ENCODE data around the gene ADAP2. TPM values are rescaled to one million over a fixed set of nuclear protein-coding genes. Genes with fewer than 3 reads are reported as not detected.

Gene ADAP2
- total RNA-seq, 1 donor from 2014 or later, result 0.89 TPM

DNA sequence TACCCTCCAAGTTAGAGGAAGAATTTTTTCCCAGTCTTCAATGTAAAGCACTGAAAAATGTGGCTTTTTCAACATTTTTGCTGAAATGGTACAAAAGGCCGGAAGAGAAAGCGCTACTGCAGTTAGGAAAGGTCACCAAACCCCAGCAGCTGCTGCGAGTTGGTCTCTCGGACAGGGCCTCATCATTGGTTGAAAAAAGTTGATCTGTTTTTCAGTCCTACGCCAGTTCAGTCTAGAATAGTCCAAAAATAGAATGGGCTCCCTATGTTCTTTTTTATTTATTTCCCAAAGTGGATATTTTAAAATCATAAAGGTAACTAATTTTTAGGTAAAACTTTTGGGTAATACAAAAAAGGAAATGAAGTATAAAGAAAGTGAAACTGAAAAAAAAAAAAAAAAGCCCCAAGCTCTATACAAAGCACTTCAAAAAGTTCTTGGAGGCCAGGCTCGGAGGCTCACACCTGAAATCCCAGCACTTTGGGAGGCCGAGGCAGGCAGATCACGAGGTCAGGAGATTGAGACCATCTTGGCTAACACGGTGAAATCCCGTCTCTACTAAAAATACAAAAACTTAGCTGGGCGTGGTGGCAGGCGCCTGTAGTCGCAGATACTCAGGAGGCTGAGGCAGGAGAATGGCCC is 17.4 kb downstream of the ADAP2 start:
- H3K27me3 ChIP-seq (ENCODE audit: insufficient read depth, low read length), result peaks cover 3% of the 10 kb centered on the region
- H3K79me2 ChIP-seq (ENCODE audit: insufficient read depth, low read length), result no peaks in the 10 kb centered on the region
- no peak for DNase-seq (ENCODE audit: low read depth)
- H3K27ac ChIP-seq (ENCODE audit: low read depth, low read length), result no peak overlapping the region
- no peak overlapping the region for H3K4me3 Mint-ChIP-seq (ENCODE audit: unreplicated experiment)
- no peak overlapping the region for H3K9ac ChIP-seq (ENCODE audit: low read length)
- no peaks in the 10 kb centered on the region for H3K9me3 ChIP-seq (ENCODE audit: insufficient read depth, low read depth, low read length)
- no peaks in the 10 kb centered on the region for H3K4me1 ChIP-seq (ENCODE audit: insufficient read depth, low read length)
- no peak overlapping the region for H2AFZ ChIP-seq (ENCODE audit: low read depth, low read length)
- peaks cover 2% of the 10 kb centered on the region for H3K4me1 Mint-ChIP-seq (ENCODE audit: low read depth, unreplicated experiment)
- H3K27me3 Mint-ChIP-seq (ENCODE audit: low read depth, unreplicated experiment), result peaks cover 12% of the 10 kb centered on the region
- H3K9me3 Mint-ChIP-seq (ENCODE audit: unreplicated experiment), result no peaks in the 10 kb centered on the region
- TF ChIP-seq, protein P1, sequence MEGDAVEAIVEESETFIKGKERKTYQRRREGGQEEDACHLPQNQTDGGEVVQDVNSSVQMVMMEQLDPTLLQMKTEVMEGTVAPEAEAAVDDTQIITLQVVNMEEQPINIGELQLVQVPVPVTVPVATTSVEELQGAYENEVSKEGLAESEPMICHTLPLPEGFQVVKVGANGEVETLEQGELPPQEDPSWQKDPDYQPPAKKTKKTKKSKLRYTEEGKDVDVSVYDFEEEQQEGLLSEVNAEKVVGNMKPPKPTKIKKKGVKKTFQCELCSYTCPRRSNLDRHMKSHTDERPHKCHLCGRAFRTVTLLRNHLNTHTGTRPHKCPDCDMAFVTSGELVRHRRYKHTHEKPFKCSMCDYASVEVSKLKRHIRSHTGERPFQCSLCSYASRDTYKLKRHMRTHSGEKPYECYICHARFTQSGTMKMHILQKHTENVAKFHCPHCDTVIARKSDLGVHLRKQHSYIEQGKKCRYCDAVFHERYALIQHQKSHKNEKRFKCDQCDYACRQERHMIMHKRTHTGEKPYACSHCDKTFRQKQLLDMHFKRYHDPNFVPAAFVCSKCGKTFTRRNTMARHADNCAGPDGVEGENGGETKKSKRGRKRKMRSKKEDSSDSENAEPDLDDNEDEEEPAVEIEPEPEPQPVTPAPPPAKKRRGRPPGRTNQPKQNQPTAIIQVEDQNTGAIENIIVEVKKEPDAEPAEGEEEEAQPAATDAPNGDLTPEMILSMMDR (IDR thresholded peaks at IDR 0.05; ENCODE audit: insufficient read depth, low read depth, low read length), result no peak
- TF ChIP-seq EZH2 (IDR thresholded peaks at IDR 0.05; ENCODE audit: insufficient read depth, low read length), result no peak
- H4K20me1 ChIP-seq (ENCODE audit: insufficient read depth, low read length), result no peaks in the 10 kb centered on the region
- no peak for FAIRE-seq
- no peak overlapping the region for H3K4me3 ChIP-seq (ENCODE audit: insufficient read depth, low read depth, low read length)
- H3K36me3 ChIP-seq (ENCODE audit: insufficient read depth, low read length), result no peaks in the 10 kb centered on the region
- no peak overlapping the region for H3K4me2 ChIP-seq (ENCODE audit: low read length)
- no peaks in the 10 kb centered on the region for H3K36me3 Mint-ChIP-seq (ENCODE audit: low read depth, unreplicated experiment)
- no peak overlapping the region for H3K27ac Mint-ChIP-seq (ENCODE audit: unreplicated experiment)

DNA sequence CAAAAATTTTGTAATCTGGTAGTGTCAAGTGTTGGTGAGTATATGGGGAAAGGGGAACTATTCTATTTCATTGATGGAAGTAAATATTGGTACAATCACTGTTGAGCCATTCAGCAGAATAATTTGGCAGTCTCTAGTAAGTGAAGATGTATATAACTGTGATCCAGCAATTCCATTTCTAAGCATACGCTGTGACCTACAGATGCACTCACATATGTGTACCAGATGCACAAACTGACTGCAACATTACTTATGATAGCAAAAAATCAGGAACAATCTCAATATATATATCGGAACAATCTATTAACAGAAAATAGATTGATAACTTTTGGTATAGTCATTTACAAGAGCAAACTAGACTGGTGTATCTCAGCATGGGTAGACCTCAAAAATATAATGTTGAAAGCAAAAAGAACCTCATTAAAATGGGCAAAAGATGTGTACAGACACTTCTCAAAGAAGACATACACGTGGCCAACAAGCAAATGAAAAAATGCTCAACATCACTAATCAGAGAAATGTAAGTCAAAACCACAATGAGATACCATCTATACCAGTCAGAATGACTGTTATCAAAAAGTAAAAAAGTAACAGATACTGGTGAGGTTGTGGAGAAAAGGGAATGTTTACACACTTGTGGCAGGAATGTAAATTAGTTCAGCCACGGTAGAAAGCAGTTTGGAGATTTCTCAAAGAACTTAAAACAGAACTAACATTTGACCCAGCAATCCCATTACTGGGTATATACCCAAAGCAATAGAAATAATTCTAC is 20.7 kb downstream of the ADAP2 start:
- FAIRE-seq (no peak), DNase-seq (ENCODE audit: low read depth) (peak; percentile 48)
- Mint-ChIP-seq H3K4me3 (ENCODE audit: unreplicated experiment) (no peak overlapping the region), H3K27me3 (ENCODE audit: low read depth, unreplicated experiment) (peaks cover 16% of the 10 kb centered on the region), H3K9me3 (ENCODE audit: unreplicated experiment) (no peaks in the 10 kb centered on the region), H3K27ac (ENCODE audit: unreplicated experiment) (no peak overlapping the region), H3K36me3 (ENCODE audit: low read depth, unreplicated experiment) (no peaks in the 10 kb centered on the region), H3K4me1 (ENCODE audit: low read depth, unreplicated experiment) (peaks cover 2% of the 10 kb centered on the region)
- Histone ChIP-seq H3K4me2 (ENCODE audit: low read length) (no peak overlapping the region), H3K9me3 (ENCODE audit: insufficient read depth, low read depth, low read length) (no peaks in the 10 kb centered on the region), H3K4me1 (ENCODE audit: insufficient read depth, low read length) (no peaks in the 10 kb centered on the region), H3K27ac (ENCODE audit: low read depth, low read length) (no peak overlapping the region), H3K27me3 (ENCODE audit: insufficient read depth, low read length) (no peaks in the 10 kb centered on the region), H3K4me3 (ENCODE audit: insufficient read depth, low read depth, low read length) (no peak overlapping the region), H4K20me1 (ENCODE audit: insufficient read depth, low read length) (no peaks in the 10 kb centered on the region), H3K36me3 (ENCODE audit: insufficient read depth, low read length) (no peaks in the 10 kb centered on the region), H3K79me2 (ENCODE audit: insufficient read depth, low read length) (no peaks in the 10 kb centered on the region), H2AFZ (ENCODE audit: low read depth, low read length) (no peak overlapping the region), H3K9ac (ENCODE audit: low read length) (no peak overlapping the region)
- TF ChIP-seq, protein P1 (IDR thresholded peaks at IDR 0.05; ENCODE audit: insufficient read depth, low read depth, low read length), result no peak
- no peak for TF ChIP-seq EZH2 (IDR thresholded peaks at IDR 0.05; ENCODE audit: insufficient read depth, low read length)

DNA sequence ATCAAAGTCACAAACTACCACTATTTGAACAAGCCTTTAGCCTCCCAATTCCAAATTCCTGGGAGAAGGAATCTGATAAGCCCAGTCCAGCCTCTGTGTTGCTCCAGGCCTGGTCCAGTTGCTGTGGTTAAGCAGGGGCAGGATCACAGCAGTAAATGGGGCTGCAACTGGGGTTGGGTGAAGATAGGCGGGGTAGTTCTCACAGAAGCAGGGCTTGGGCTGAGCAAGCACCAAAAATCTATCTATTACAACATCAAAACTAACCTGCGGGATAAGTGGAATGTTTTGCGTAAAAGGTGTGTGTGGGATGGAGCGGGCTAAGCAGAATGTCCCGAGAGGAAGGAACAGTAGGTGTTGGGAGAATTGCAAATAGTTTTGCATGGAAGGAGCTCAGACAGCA is 26.1 kb downstream of the ADAP2 start:
- no peaks in the 10 kb centered on the region for H3K9me3 ChIP-seq (ENCODE audit: insufficient read depth, low read depth, low read length)
- DNase-seq (ENCODE audit: low read depth) (no peak), FAIRE-seq (no peak)
- H4K20me1 ChIP-seq (ENCODE audit: insufficient read depth, low read length), result no peaks in the 10 kb centered on the region
- Mint-ChIP-seq H3K4me1 (ENCODE audit: low read depth, unreplicated experiment) (no peaks in the 10 kb centered on the region), H3K4me3 (ENCODE audit: unreplicated experiment) (no peak overlapping the region), H3K27ac (ENCODE audit: unreplicated experiment) (no peak overlapping the region), H3K9me3 (ENCODE audit: unreplicated experiment) (no peaks in the 10 kb centered on the region), H3K36me3 (ENCODE audit: low read depth, unreplicated experiment) (no peaks in the 10 kb centered on the region), H3K27me3 (ENCODE audit: low read depth, unreplicated experiment) (peaks cover 11% of the 10 kb centered on the region)
- no peaks in the 10 kb centered on the region for H3K79me2 ChIP-seq (ENCODE audit: insufficient read depth, low read length)
- H3K27ac ChIP-seq (ENCODE audit: low read depth, low read length), result no peak overlapping the region
- H2AFZ ChIP-seq (ENCODE audit: low read depth, low read length), result no peak overlapping the region
- no peaks in the 10 kb centered on the region for H3K27me3 ChIP-seq (ENCODE audit: insufficient read depth, low read length)
- H3K4me2 ChIP-seq (ENCODE audit: low read length), result no peak overlapping the region
- H3K9ac ChIP-seq (ENCODE audit: low read length), result no peak overlapping the region
- no peaks in the 10 kb centered on the region for H3K4me1 ChIP-seq (ENCODE audit: insufficient read depth, low read length)
- no peak for TF ChIP-seq EZH2 (IDR thresholded peaks at IDR 0.05; ENCODE audit: insufficient read depth, low read length)
- TF ChIP-seq, protein P1 (IDR thresholded peaks at IDR 0.05; ENCODE audit: insufficient read depth, low read depth, low read length), result no peak
- no peak overlapping the region for H3K4me3 ChIP-seq (ENCODE audit: insufficient read depth, low read depth, low read length)
- H3K36me3 ChIP-seq (ENCODE audit: insufficient read depth, low read length), result no peaks in the 10 kb centered on the region

All from astrocyte (in vitro differentiated cells and primary cell).